CD4-positive, alpha-beta memory T cell (primary cell): ENCODE data around the gene RERGL. TPM values are rescaled to one million over a fixed set of nuclear protein-coding genes. Genes with fewer than 3 reads are reported as not detected.

Experiments
- CTCF ChIA-PET: fragments of 350-600 bp; sonication (Branson Sonifier 250); formaldehyde crosslinking; loops from one replicate; lab custom pipeline; 2021; ENCODE audit warnings: inconsistent platforms; ENCODE audit not compliant: partially characterized antibody; lab: Charles Lee
- POLR2A ChIA-PET: fragments of 350-600 bp; sonication (Branson Sonifier 250); formaldehyde crosslinking; loops from one replicate; lab custom pipeline; 2021; ENCODE audit not compliant: partially characterized antibody; lab: Charles Lee
- DNase-seq, 5 donors: peaks; one replicate each; pipeline versions ENCODE4 v3.0.0 to v3.0.0-alpha.2; 2020 to 2022; ENCODE audit warnings: mixed read lengths in 1 of 5
- H3K27ac ChIP-seq: one replicate; pipeline ENCODE4 v1.7.0; 2013; ENCODE audit warnings: low read depth, low read length
- H3K27me3 ChIP-seq: 2 replicates; pipeline ENCODE4 v1.7.0; 2013; ENCODE audit warnings: mild to moderate bottlenecking, low read length, moderate library complexity; ENCODE audit not compliant: insufficient read depth
- H3K36me3 ChIP-seq: 2 replicates; pipeline ENCODE4 v1.7.0; 2013; ENCODE audit warnings: mild to moderate bottlenecking, low read length, moderate library complexity; ENCODE audit not compliant: insufficient read depth
- H3K4me1 ChIP-seq: 2 replicates; pipeline ENCODE4 v1.7.0; 2013; ENCODE audit warnings: mild to moderate bottlenecking, low read length, moderate library complexity; ENCODE audit not compliant: insufficient read depth
- H3K4me3 ChIP-seq, 2 donors: one replicate each; pipeline ENCODE4 v1.7.0; 2013; ENCODE audit warnings: low read length in 2 of 2, mild to moderate bottlenecking in 1 of 2
- H3K9me3 ChIP-seq, 2 donors: one replicate each; pipeline ENCODE4 v1.7.0; 2013; ENCODE audit warnings: low read length in 2 of 2, control low read depth in 1 of 2; ENCODE audit not compliant: control insufficient read depth in 1 of 2
- H3K27ac Mint-ChIP-seq, 7 donors: one replicate each; pipeline ENCODE4 v1.8.0; 2020 to 2021; ENCODE audit warnings: mixed read lengths in 7 of 7, mild to moderate bottlenecking in 6 of 7, inconsistent platforms in 3 of 7, moderate library complexity in 3 of 7
- H3K27me3 Mint-ChIP-seq, 2 donors: one replicate each; pipeline ENCODE4 v1.8.0; 2020 to 2021; ENCODE audit warnings: mixed read lengths in 2 of 2
- H3K36me3 Mint-ChIP-seq, 2 donors: one replicate each; pipeline ENCODE4 v1.8.0; 2020 to 2021; ENCODE audit warnings: mixed read lengths in 2 of 2, inconsistent platforms in 1 of 2, mild to moderate bottlenecking in 1 of 2
- H3K4me1 Mint-ChIP-seq, 4 donors: one replicate each; pipeline ENCODE4 v1.8.0; 2020 to 2021; ENCODE audit warnings: mixed read lengths in 4 of 4, mild to moderate bottlenecking in 1 of 4
- H3K4me3 Mint-ChIP-seq, 8 donors: one replicate each; pipeline ENCODE4 v1.8.0; 2020 to 2021; ENCODE audit warnings: mixed read lengths in 8 of 8, mild to moderate bottlenecking in 7 of 8, moderate library complexity in 6 of 8, inconsistent platforms in 3 of 8
- H3K9me3 Mint-ChIP-seq, 8 donors: one replicate each; pipeline ENCODE4 v1.8.0; 2020 to 2021; ENCODE audit warnings: mixed read lengths in 8 of 8, mild to moderate bottlenecking in 5 of 8, inconsistent platforms in 3 of 8, moderate library complexity in 1 of 8
- intact Hi-C: fragments of 100-400 bp; cut with micrococcal nuclease; formaldehyde crosslinking; loops from one replicate; pipeline ENCODE4 v1.15.1; 2023
- polyA plus RNA-seq, 2 donors: library from polyadenylated mRNA; unstranded; fragments of 300-500 nt; fragmentation: Illumina TruSeq; gene quantifications; one replicate each; pipeline ENCODE4 v1.2.3, GENCODE V29; 2021
- total RNA-seq, 2 experiments: library from RNA; stranded (reverse); gene quantifications; one replicate each; pipeline ENCODE4 v1.2.3, GENCODE V29; 2021

The RERGL gene
- not detected for total RNA-seq
- not detected for polyA plus RNA-seq

- no peak for DNase-seq
- peaks cover 0 to 9% (median 2%) of the 10 kb centered on the region in 8 donors for H3K9me3 Mint-ChIP-seq
- intact Hi-C loops: no loop called here
- Histone ChIP-seq H3K4me1 (no peaks in the 10 kb centered on the region), H3K27ac (no peak within 1 kb of the TSS), H3K9me3 (no peaks in the 10 kb centered on the region), H3K36me3 (no peaks in the 10 kb centered on the region), H3K27me3 (no peaks in the 10 kb centered on the region), H3K4me3 (no peak within 1 kb of the TSS)
- H3K27me3 Mint-ChIP-seq: no peaks in the 10 kb centered on the region
- ChIA-PET POLR2A (no interaction called here), CTCF (no interaction called here)
- no peak within 1 kb of the TSS for H3K27ac Mint-ChIP-seq
- H3K4me3 Mint-ChIP-seq: no peak within 1 kb of the TSS
- H3K4me1 Mint-ChIP-seq: no peaks in the 10 kb centered on the region
- no peaks in the 10 kb centered on the region for H3K36me3 Mint-ChIP-seq
Measured at GRCh38 chr12:18090093-18090492, at the start of gene RERGL. TSS of gene RERGL (minus strand) at chr12:18090193. CDS start at chr12:18090140, 53 bp downstream.

GRCh38 chr12:18139254-18139653 is 49.3 kb upstream of the RERGL start:
- H3K36me3 Mint-ChIP-seq: no peaks in the 10 kb centered on the region
- H3K4me1 Mint-ChIP-seq: no peaks in the 10 kb centered on the region
- H3K4me3 Mint-ChIP-seq: no peak overlapping the region
- DNase-seq: no peak
- intact Hi-C loops: no loop called here
- Histone ChIP-seq H3K27ac (no peak overlapping the region), H3K9me3 (no peaks in the 10 kb centered on the region), H3K4me3 (no peak overlapping the region), H3K27me3 (no peaks in the 10 kb centered on the region), H3K4me1 (no peaks in the 10 kb centered on the region), H3K36me3 (no peaks in the 10 kb centered on the region)
- ChIA-PET POLR2A (no interaction called here), CTCF (interaction anchor here (1.6 kb wide), 1 partner anchor 19 kb away, joined by 6 read pairs; no protein-coding TSS in a partner anchor)
- peaks cover 0 to 3% of the 10 kb centered on the region in 2 donors for H3K27me3 Mint-ChIP-seq
- H3K27ac Mint-ChIP-seq: no peak overlapping the region
- no peaks in the 10 kb centered on the region for H3K9me3 Mint-ChIP-seq

GRCh38 chr12:18135509-18135908 is 45.5 kb upstream of the RERGL start:
- Mint-ChIP-seq H3K9me3 (no peaks in the 10 kb centered on the region), H3K27ac (no peak overlapping the region), H3K4me1 (no peaks in the 10 kb centered on the region), H3K4me3 (no peak overlapping the region), H3K36me3 (no peaks in the 10 kb centered on the region), H3K27me3 (peaks cover 0 to 3% of the 10 kb centered on the region in 2 donors)
- H3K27ac ChIP-seq: no peak overlapping the region
- H3K9me3 ChIP-seq: no peaks in the 10 kb centered on the region
- H3K4me1 ChIP-seq: no peaks in the 10 kb centered on the region
- intact Hi-C loops: no loop called here
- no peak overlapping the region for H3K4me3 ChIP-seq
- no peak for DNase-seq
- ChIA-PET POLR2A (no interaction called here), CTCF (no interaction called here)
- no peaks in the 10 kb centered on the region for H3K27me3 ChIP-seq
- no peaks in the 10 kb centered on the region for H3K36me3 ChIP-seq

GRCh38 chr12:18135086-18135485 is 45.1 kb upstream of the RERGL start:
- ChIA-PET POLR2A (no interaction called here), CTCF (no interaction called here)
- no peaks in the 10 kb centered on the region for H3K4me1 ChIP-seq
- H3K4me1 Mint-ChIP-seq: no peaks in the 10 kb centered on the region
- no peak overlapping the region for H3K27ac Mint-ChIP-seq
- no peak overlapping the region for H3K4me3 ChIP-seq
- H3K36me3 Mint-ChIP-seq: no peaks in the 10 kb centered on the region
- no peaks in the 10 kb centered on the region for H3K9me3 ChIP-seq
- H3K27me3 ChIP-seq: no peaks in the 10 kb centered on the region
- no peaks in the 10 kb centered on the region for H3K9me3 Mint-ChIP-seq
- H3K36me3 ChIP-seq: no peaks in the 10 kb centered on the region
- no peak overlapping the region for H3K27ac ChIP-seq
- no peak overlapping the region for H3K4me3 Mint-ChIP-seq
- intact Hi-C loops: no loop called here
- peaks cover 0 to 3% of the 10 kb centered on the region in 2 donors for H3K27me3 Mint-ChIP-seq
- DNase-seq: no peak

GRCh38 chr12:18130851-18131250 is 40.9 kb upstream of the RERGL start:
- Histone ChIP-seq H3K9me3 (no peaks in the 10 kb centered on the region), H3K36me3 (no peaks in the 10 kb centered on the region), H3K4me3 (no peak overlapping the region), H3K27ac (no peak overlapping the region), H3K4me1 (no peaks in the 10 kb centered on the region), H3K27me3 (no peaks in the 10 kb centered on the region)
- no peak for DNase-seq
- Mint-ChIP-seq H3K27me3 (peaks cover 0 to 3% of the 10 kb centered on the region in 2 donors), H3K9me3 (peaks cover 0 to 16% (median 9%) of the 10 kb centered on the region in 8 donors), H3K4me1 (no peaks in the 10 kb centered on the region), H3K27ac (no peak overlapping the region), H3K4me3 (no peak overlapping the region), H3K36me3 (no peaks in the 10 kb centered on the region)
- intact Hi-C loops: no loop called here
- ChIA-PET CTCF (no interaction called here), POLR2A (no interaction called here)

GRCh38 chr12:18123707-18124106 is 33.7 kb upstream of the RERGL start:
- Histone ChIP-seq H3K4me3 (no peak overlapping the region), H3K4me1 (no peaks in the 10 kb centered on the region), H3K9me3 (no peaks in the 10 kb centered on the region), H3K27me3 (no peaks in the 10 kb centered on the region), H3K27ac (no peak overlapping the region), H3K36me3 (no peaks in the 10 kb centered on the region)
- ChIA-PET CTCF (no interaction called here), POLR2A (no interaction called here)
- H3K9me3 Mint-ChIP-seq: peaks cover 0 to 16% (median 12%) of the 10 kb centered on the region in 8 donors
- intact Hi-C loops: no loop called here
- no peak for DNase-seq
- H3K27ac Mint-ChIP-seq: no peak overlapping the region
- no peaks in the 10 kb centered on the region for H3K4me1 Mint-ChIP-seq
- no peak overlapping the region for H3K4me3 Mint-ChIP-seq
- no peaks in the 10 kb centered on the region for H3K27me3 Mint-ChIP-seq
- no peaks in the 10 kb centered on the region for H3K36me3 Mint-ChIP-seq

- no peaks in the 10 kb centered on the region for H3K9me3 ChIP-seq
- ChIA-PET POLR2A (no interaction called here), CTCF (no interaction called here)
- DNase-seq: no peak
- H3K4me1 ChIP-seq: no peaks in the 10 kb centered on the region
- intact Hi-C loops: no loop called here
- Mint-ChIP-seq H3K4me3 (no peak overlapping the region), H3K36me3 (no peaks in the 10 kb centered on the region), H3K9me3 (peaks cover 0 to 5% (median 3%) of the 10 kb centered on the region in 8 donors), H3K27ac (no peak overlapping the region), H3K27me3 (no peaks in the 10 kb centered on the region), H3K4me1 (no peaks in the 10 kb centered on the region)
- no peak overlapping the region for H3K27ac ChIP-seq
- no peaks in the 10 kb centered on the region for H3K36me3 ChIP-seq
- H3K27me3 ChIP-seq: no peaks in the 10 kb centered on the region
- no peak overlapping the region for H3K4me3 ChIP-seq
Measured at GRCh38 chr12:18120899-18121298, 30.9 kb upstream of the RERGL start.

GRCh38 chr12:18108611-18109010 is 18.6 kb upstream of the RERGL start:
- H3K36me3 ChIP-seq: no peaks in the 10 kb centered on the region
- H3K27me3 Mint-ChIP-seq: no peaks in the 10 kb centered on the region
- no peaks in the 10 kb centered on the region for H3K9me3 ChIP-seq
- intact Hi-C loops: no loop called here
- H3K4me3 Mint-ChIP-seq: no peak overlapping the region
- no peak overlapping the region for H3K4me3 ChIP-seq
- no peak for DNase-seq
- H3K4me1 ChIP-seq: no peaks in the 10 kb centered on the region
- H3K27ac ChIP-seq: no peak overlapping the region
- no peaks in the 10 kb centered on the region for H3K4me1 Mint-ChIP-seq
- ChIA-PET CTCF (no interaction called here), POLR2A (no interaction called here)
- H3K27ac Mint-ChIP-seq: no peak overlapping the region
- peaks cover 0 to 2% (median 0%) of the 10 kb centered on the region in 8 donors for H3K9me3 Mint-ChIP-seq
- H3K27me3 ChIP-seq: no peaks in the 10 kb centered on the region
- no peaks in the 10 kb centered on the region for H3K36me3 Mint-ChIP-seq
